Activated CD8-positive, alpha-beta T cell treated with anti-CD3 and anti-CD28 coated beads for 36 hours (primary cell): ENCODE data around the gene CAT. TPM values are rescaled to one million over a fixed set of nuclear protein-coding genes. Genes with fewer than 3 reads are reported as not detected.

Experiments used
- ATAC-seq: fragments of 200-7000 bp; cut with Tn5 transposase; one replicate; pipeline ENCODE4 v1.10.0; 2021; ENCODE audit warnings: mild to moderate bottlenecking, moderate library complexity
- CTCF ChIA-PET: fragments of 350-600 bp; sonication (Branson Sonifier 250); formaldehyde crosslinking; loops from one replicate; lab custom pipeline; 2021; ENCODE audit warnings: antibody characterized with exemption; lab: Charles Lee
- POLR2A ChIA-PET: fragments of 350-600 bp; sonication (Branson Sonifier 250); formaldehyde crosslinking; loops from one replicate; lab custom pipeline; 2021; ENCODE audit warnings: antibody characterized with exemption; lab: Charles Lee
- DNase-seq: peaks from one replicate; pipeline ENCODE4 v3.0.0-alpha.2; 2020
- H3K27ac Mint-ChIP-seq: one replicate; pipeline ENCODE4 v1.8.0; 2021; ENCODE audit warnings: mild to moderate bottlenecking, mixed read lengths
- H3K27me3 Mint-ChIP-seq: one replicate; pipeline ENCODE4 v1.8.0; 2021; ENCODE audit warnings: mixed read lengths
- H3K36me3 Mint-ChIP-seq: one replicate; pipeline ENCODE4 v1.8.0; 2021; ENCODE audit warnings: low read depth, mixed read lengths
- H3K4me1 Mint-ChIP-seq: one replicate; pipeline ENCODE4 v1.8.0; 2021; ENCODE audit warnings: low read depth, mixed read lengths
- H3K4me3 Mint-ChIP-seq: one replicate; pipeline ENCODE4 v1.8.0; 2021; ENCODE audit warnings: mild to moderate bottlenecking, moderate library complexity, mixed read lengths
- H3K9me3 Mint-ChIP-seq: one replicate; pipeline ENCODE4 v1.8.0; 2021; ENCODE audit warnings: mixed read lengths
- intact Hi-C: fragments of 100-400 bp; cut with micrococcal nuclease; formaldehyde crosslinking; loops from one replicate; pipeline ENCODE4 v1.10.0; 2022
- total RNA-seq, 2 experiments: library from RNA; stranded (reverse); gene quantifications; one replicate each; pipeline ENCODE4 v1.2.3, GENCODE V29; 2021
- TF ChIP-seq, protein P1 (sequence below): fragments of 200-600 bp; IDR thresholded peaks from one replicate; pipeline ENCODE4 v1.8.0; 2022; ENCODE audit warnings: antibody characterized with exemption, mild to moderate bottlenecking

Gene CAT
- total RNA-seq, 2 experiments from 2014 or later = 23.9 to 24.8 TPM

- H3K4me1 Mint-ChIP-seq = peaks cover 37% of the 10 kb centered on the region
- ChIA-PET CTCF (interaction anchor here (2.7 to 3.9 kb wide), 2 partner anchors 20 to 274 kb away, joined by 11 to 20 read pairs; no protein-coding TSS in a partner anchor), POLR2A (interaction anchor here (0.7 to 1.1 kb wide), 2 partner anchors 10 to 15 kb away, joined by 3 to 4 read pairs; partner anchors contain the start of gene CAT)
- TF ChIP-seq, protein P1, sequence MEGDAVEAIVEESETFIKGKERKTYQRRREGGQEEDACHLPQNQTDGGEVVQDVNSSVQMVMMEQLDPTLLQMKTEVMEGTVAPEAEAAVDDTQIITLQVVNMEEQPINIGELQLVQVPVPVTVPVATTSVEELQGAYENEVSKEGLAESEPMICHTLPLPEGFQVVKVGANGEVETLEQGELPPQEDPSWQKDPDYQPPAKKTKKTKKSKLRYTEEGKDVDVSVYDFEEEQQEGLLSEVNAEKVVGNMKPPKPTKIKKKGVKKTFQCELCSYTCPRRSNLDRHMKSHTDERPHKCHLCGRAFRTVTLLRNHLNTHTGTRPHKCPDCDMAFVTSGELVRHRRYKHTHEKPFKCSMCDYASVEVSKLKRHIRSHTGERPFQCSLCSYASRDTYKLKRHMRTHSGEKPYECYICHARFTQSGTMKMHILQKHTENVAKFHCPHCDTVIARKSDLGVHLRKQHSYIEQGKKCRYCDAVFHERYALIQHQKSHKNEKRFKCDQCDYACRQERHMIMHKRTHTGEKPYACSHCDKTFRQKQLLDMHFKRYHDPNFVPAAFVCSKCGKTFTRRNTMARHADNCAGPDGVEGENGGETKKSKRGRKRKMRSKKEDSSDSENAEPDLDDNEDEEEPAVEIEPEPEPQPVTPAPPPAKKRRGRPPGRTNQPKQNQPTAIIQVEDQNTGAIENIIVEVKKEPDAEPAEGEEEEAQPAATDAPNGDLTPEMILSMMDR = no peak
- H3K27ac Mint-ChIP-seq = peak overlapping the region; percentile 40
- H3K9me3 Mint-ChIP-seq = no peaks in the 10 kb centered on the region
- no peak for ATAC-seq
- H3K27me3 Mint-ChIP-seq = no peaks in the 10 kb centered on the region
- intact Hi-C loops = no loop called here
- H3K36me3 Mint-ChIP-seq = peaks cover 15% of the 10 kb centered on the region
- no peak overlapping the region for H3K4me3 Mint-ChIP-seq
- no peak for DNase-seq
Measured at GRCh38 chr11:34448223-34448994, 9.7 kb downstream of the CAT start.

DNA sequence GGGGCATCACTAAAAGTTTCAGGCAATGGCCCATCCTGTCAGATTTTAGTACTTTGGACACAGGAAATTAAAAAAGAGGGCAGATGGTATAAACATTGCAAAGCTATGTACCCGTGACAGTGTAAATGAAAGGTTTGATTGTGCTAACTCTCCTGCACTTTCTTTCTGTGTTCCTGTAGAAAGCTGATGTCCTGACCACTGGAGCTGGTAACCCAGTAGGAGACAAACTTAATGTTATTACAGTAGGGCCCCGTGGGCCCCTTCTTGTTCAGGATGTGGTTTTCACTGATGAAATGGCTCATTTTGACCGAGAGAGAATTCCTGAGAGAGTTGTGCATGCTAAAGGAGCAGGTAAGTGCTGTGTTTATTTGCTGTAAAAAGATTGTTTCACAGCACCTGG, 10.3 kb downstream of the CAT start:
- DNase-seq (peak; percentile 48), ATAC-seq (peak; percentile 39)
- POLR2A ChIA-PET = no interaction called here
- H3K27ac Mint-ChIP-seq = peak overlapping the region; percentile 40
- H3K36me3 Mint-ChIP-seq = peaks cover 17% of the 10 kb centered on the region
- TF ChIP-seq, protein P1 = no peak
- no peaks in the 10 kb centered on the region for H3K9me3 Mint-ChIP-seq
- no peaks in the 10 kb centered on the region for H3K27me3 Mint-ChIP-seq
- peaks cover 32% of the 10 kb centered on the region for H3K4me1 Mint-ChIP-seq
- CTCF ChIA-PET = interaction anchor here (2.7 to 3.9 kb wide), 2 partner anchors 20 to 274 kb away, joined by 11 to 20 read pairs; no protein-coding TSS in a partner anchor
- no peak overlapping the region for H3K4me3 Mint-ChIP-seq
- intact Hi-C loops = no loop called here

GRCh38 chr11:34451053-34451452, 12.3 kb downstream of the CAT start:
- TF ChIP-seq, protein P1 = no peak
- POLR2A ChIA-PET = no interaction called here
- H3K27ac Mint-ChIP-seq = no peak overlapping the region
- no peaks in the 10 kb centered on the region for H3K27me3 Mint-ChIP-seq
- CTCF ChIA-PET = interaction anchor here (0.7 to 3.9 kb wide), 3 partner anchors 17 to 42 kb away, joined by 3 to 20 read pairs (median 4); no protein-coding TSS in a partner anchor
- H3K4me3 Mint-ChIP-seq = no peak overlapping the region
- peaks cover 21% of the 10 kb centered on the region for H3K36me3 Mint-ChIP-seq
- ATAC-seq (no peak), DNase-seq (no peak)
- peaks cover 24% of the 10 kb centered on the region for H3K4me1 Mint-ChIP-seq
- no peaks in the 10 kb centered on the region for H3K9me3 Mint-ChIP-seq
- intact Hi-C loops = no loop called here

DNA sequence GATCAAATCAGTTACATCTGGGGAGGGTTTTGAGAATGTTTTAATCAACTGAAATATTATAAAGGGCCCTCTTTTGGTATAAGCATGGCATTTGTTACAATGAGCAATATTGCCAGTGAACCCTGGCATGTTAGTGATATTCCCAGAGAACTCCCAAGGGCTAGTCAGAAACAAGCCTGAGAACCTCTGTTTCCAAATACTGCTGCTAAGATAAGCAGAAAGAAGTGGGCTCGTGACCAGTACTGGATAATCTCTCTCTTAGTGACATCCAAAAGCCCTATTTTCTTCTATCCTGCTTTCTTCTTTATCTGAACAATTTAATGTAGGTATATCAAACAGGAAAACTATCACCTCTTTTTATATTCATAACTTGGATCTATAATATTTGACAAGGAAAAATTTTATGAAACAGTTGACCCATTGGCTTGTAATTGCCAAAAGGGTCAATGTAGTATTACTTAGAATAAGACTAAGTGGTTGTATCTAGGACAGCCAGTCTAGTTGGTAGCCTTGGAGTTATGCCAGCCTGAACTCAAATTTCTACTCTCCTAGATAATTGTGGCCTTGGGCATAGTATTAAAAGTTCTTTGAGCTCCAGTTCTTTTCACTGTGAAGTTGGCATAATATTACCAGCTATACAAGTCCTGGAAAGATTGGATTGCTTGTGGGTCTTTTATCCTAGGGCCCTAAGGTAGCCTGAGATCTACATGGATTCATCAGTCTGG, 15.7 kb downstream of the CAT start:
- CTCF ChIA-PET = interaction anchor here (1.8 kb wide), 1 partner anchor 14 kb away, joined by 9 read pairs; no protein-coding TSS in a partner anchor
- DNase-seq = no peak

More for the DNA sequence above, 15.7 kb downstream of the CAT start:
- TF ChIP-seq, protein P1 = no peak
- Mint-ChIP-seq H3K9me3 (no peaks in the 10 kb centered on the region), H3K27ac (no peak overlapping the region), H3K36me3 (peaks cover 33% of the 10 kb centered on the region), H3K4me1 (peaks cover 3% of the 10 kb centered on the region), H3K27me3 (no peaks in the 10 kb centered on the region), H3K4me3 (no peak overlapping the region)
- ATAC-seq = no peak
- intact Hi-C loops = no loop called here
- POLR2A ChIA-PET = no interaction called here
